OCI-LY1 (cell line): ENCODE data around the gene NFIA.

ENCODE experiments used
- CTCF ChIP-seq: fragments of 200-600 bp; sonication (generic), shearing (Covaris generic); IDR thresholded peaks from 2 replicates; pipeline ENCODE4 v1.5.1; 2017; ENCODE audit warnings: mild to moderate bottlenecking, antibody characterized with exemption, low read length, moderate library complexity, mixed read lengths
- EZH2 ChIP-seq: fragments of 200-600 bp; sonication (generic), shearing (Covaris generic); IDR thresholded peaks from 2 replicates; pipeline ENCODE4 v1.8.0; 2017; ENCODE audit warnings: borderline replicate concordance, mixed run types, mild to moderate bottlenecking, antibody characterized with exemption, low read length, moderate library complexity, mixed read lengths

- TF ChIP-seq CTCF: no peak
- TF ChIP-seq EZH2: no peak
Measured at GRCh38 chr1:61053226-61053711, 29.1 kb upstream of the NFIA start.
